Measurements from ENCODE around the gene MBNL2.

MBNL2 gene

GRCh38 chr13:97432232-97432916 is 210.2 kb downstream of the MBNL2 start:
- no peak for DNase-seq

- peak; percentile 98 to 99 for DNase-seq
These were observed 211.0 kb downstream of the MBNL2 start for GRCh38 chr13:97432917-97433726.

- peak; percentile 85 to 88 for DNase-seq
These were observed 211.7 kb downstream of the MBNL2 start, which contains the start of gene RAP2A for GRCh38 chr13:97433727-97434396. Gene RAP2A (plus strand): TSS chr13:97434169. CDS start chr13:97434471, 302 bp downstream.

GRCh38 chr13:97434397-97435201 is 212.5 kb downstream of the MBNL2 start:
- peak; percentile 22 to 50 for DNase-seq

- DNase-seq, result no peak
These were observed 213.2 kb downstream of the MBNL2 start for GRCh38 chr13:97435323-97435722.

GRCh38 chr13:97435794-97436193 is 213.7 kb downstream of the MBNL2 start:
- no peak for DNase-seq

- no peak for DNase-seq
These were observed 214.7 kb downstream of the MBNL2 start for GRCh38 chr13:97436845-97437244.

GRCh38 chr13:97437729-97438128 is 215.6 kb downstream of the MBNL2 start:
- no peak for DNase-seq

GRCh38 chr13:97438856-97439595 is 216.9 kb downstream of the MBNL2 start:
- DNase-seq, result no peak

GRCh38 chr13:97440598-97441170 is 218.6 kb downstream of the MBNL2 start:
- no peak for DNase-seq

- no peak for DNase-seq
These were observed 219.2 kb downstream of the MBNL2 start for GRCh38 chr13:97441368-97441767.

All from activated CD4-positive, alpha-beta T cell treated with anti-CD3 and anti-CD28 coated beads, Interleukin-2, amount 50 U/mL, for 48 hours (primary cell).